GM23338 (cell line): ENCODE data around the gene PPP5C. TPM values are rescaled to one million over a fixed set of nuclear protein-coding genes. Genes with fewer than 3 reads are reported as not detected.

Source experiments
- ATAC-seq: fragments of 200-7000 bp; cut with Tn5 transposase; 3 replicates; pipeline ENCODE4 v1.9.1; 2020
- DNase-seq: peaks from one replicate; pipeline ENCODE4 v3.0.0-alpha.2; 2015; ENCODE audit warnings: low spot score
- H2AFZ ChIP-seq: fragments of 200-600 bp; sonication (generic); 2 replicates; pipeline ENCODE4 v1.8.0; 2016; ENCODE audit warnings: antibody characterized with exemption, mild to moderate bottlenecking, moderate library complexity
- H3F3A ChIP-seq: fragments of 200-600 bp; sonication (generic); replicated peaks from 2 replicates; pipeline ENCODE4 v1.8.0; 2017; ENCODE audit warnings: antibody characterized with exemption, mixed run types, low read depth
- H3K27ac ChIP-seq: fragments of 200-600 bp; sonication (generic); 2 replicates; pipeline ENCODE4 v1.6.1; 2016; ENCODE audit warnings: low read depth
- H3K27me3 ChIP-seq: fragments of 200-600 bp; sonication (generic); 2 replicates; pipeline ENCODE4 v1.8.0; 2016; ENCODE audit warnings: mild to moderate bottlenecking, mixed run types, moderate library complexity; ENCODE audit not compliant: insufficient read depth
- H3K36me3 ChIP-seq: fragments of 200-600 bp; sonication (generic); 2 replicates; pipeline ENCODE4 v1.8.0; 2016; ENCODE audit warnings: mild to moderate bottlenecking; ENCODE audit not compliant: insufficient read depth
- H3K4me1 ChIP-seq: fragments of 200-600 bp; sonication (generic); 2 replicates; pipeline ENCODE4 v1.8.0; 2016; ENCODE audit warnings: mild to moderate bottlenecking, moderate library complexity; ENCODE audit not compliant: insufficient read depth
- H3K4me2 ChIP-seq: fragments of 200-600 bp; sonication (generic); 2 replicates; pipeline ENCODE4 v1.7.1; 2017; ENCODE audit warnings: mixed run types
- H3K4me3 ChIP-seq: fragments of 200-600 bp; sonication (generic); 2 replicates; pipeline ENCODE4 v1.6.1; 2016; ENCODE audit warnings: mixed run types
- H3K79me2 ChIP-seq: fragments of 200-600 bp; sonication (generic); replicated peaks from 2 replicates; pipeline ENCODE4 v1.8.0; 2017; ENCODE audit warnings: mild to moderate bottlenecking; ENCODE audit not compliant: insufficient read depth
- H3K9me2 ChIP-seq: fragments of 200-600 bp; sonication (generic); 2 replicates; pipeline ENCODE4 v1.8.0; 2017; ENCODE audit not compliant: insufficient read depth
- H4K20me1 ChIP-seq: fragments of 200-600 bp; sonication (generic); replicated peaks from 2 replicates; pipeline ENCODE4 v1.8.0; 2017; ENCODE audit warnings: mild to moderate bottlenecking; ENCODE audit not compliant: insufficient read depth
- H3K27ac Mint-ChIP-seq: 2 replicates; pipeline ENCODE4 v1.8.0; 2020; ENCODE audit warnings: inconsistent platforms, mild to moderate bottlenecking, moderate library complexity, mixed read lengths
- H3K27me3 Mint-ChIP-seq: 3 replicates; pipeline ENCODE4 v1.8.0; 2022; ENCODE audit warnings: low read depth, mild to moderate bottlenecking, moderate library complexity, mixed read lengths, inconsistent platforms; ENCODE audit not compliant: insufficient read depth, poor library complexity
- H3K36me3 Mint-ChIP-seq: 3 replicates; pipeline ENCODE4 v1.8.0; 2021; ENCODE audit warnings: low read depth, mild to moderate bottlenecking, inconsistent platforms, moderate library complexity, mixed read lengths
- H3K4me1 Mint-ChIP-seq: 3 replicates; pipeline ENCODE4 v1.8.0; 2020; ENCODE audit warnings: mild to moderate bottlenecking, inconsistent platforms, mixed read lengths
- H3K4me3 Mint-ChIP-seq: 3 replicates; pipeline ENCODE4 v1.8.0; 2021; ENCODE audit warnings: moderate library complexity, mild to moderate bottlenecking, inconsistent platforms, mixed read lengths
- H3K9me3 Mint-ChIP-seq: 3 replicates; pipeline ENCODE4 v1.8.0; 2020; ENCODE audit warnings: moderate library complexity, mild to moderate bottlenecking, inconsistent platforms, mixed read lengths
- CREB1 ChIP-seq: fragments of 250-450 bp; sonication (Bioruptor Pico); IDR thresholded peaks from 2 replicates; pipeline ENCODE4 v1.5.0; 2020; ENCODE audit warnings: low read depth, mild to moderate bottlenecking, moderate library complexity
- CTCF ChIP-seq, 2 experiments: fragments of 200-600 bp in 1 of 2; sonication (generic) in 1 of 2; conservative IDR thresholded peaks; 2 replicates each; pipeline versions ENCODE4 v1.5.1 to v1.6.1; 2016 to 2017; ENCODE audit warnings: antibody characterized with exemption in 2 of 2, low read depth in 2 of 2, mild to moderate bottlenecking in 2 of 2, moderate library complexity in 1 of 2
- ETS1 ChIP-seq: IDR thresholded peaks from 2 replicates; pipeline ENCODE4 v1.6.1; 2016; ENCODE audit warnings: antibody characterized with exemption
- EZH2 ChIP-seq: fragments of 200-600 bp; sonication (generic); IDR thresholded peaks from one replicate; pipeline ENCODE4 v1.8.0; 2017; ENCODE audit warnings: antibody characterized with exemption, mild to moderate bottlenecking, low read depth; ENCODE audit not compliant: unreplicated experiment
- EZH2phosphoT487 ChIP-seq: fragments of 200-600 bp; sonication (generic); IDR thresholded peaks from one replicate; pipeline ENCODE4 v1.8.1; 2018; ENCODE audit warnings: antibody characterized with exemption; ENCODE audit not compliant: unreplicated experiment
- JUNB ChIP-seq: IDR thresholded peaks from one replicate; pipeline ENCODE4 v1.6.1; 2016; ENCODE audit warnings: antibody characterized with exemption; ENCODE audit not compliant: unreplicated experiment
- NANOG ChIP-seq: IDR thresholded peaks from 2 replicates; pipeline ENCODE4 v1.6.1; 2016; ENCODE audit warnings: antibody characterized with exemption, borderline replicate concordance
- POLR2AphosphoS5 ChIP-seq: IDR thresholded peaks from 2 replicates; pipeline ENCODE4 v1.6.1; 2016; ENCODE audit warnings: antibody characterized with exemption, low read depth
- STAT1 ChIP-seq: IDR thresholded peaks from one replicate; pipeline ENCODE4 v1.6.1; 2016; ENCODE audit warnings: antibody characterized with exemption; ENCODE audit not compliant: unreplicated experiment
- ZNF114 ChIP-seq: fragments of 250-450 bp; sonication (Bioruptor Pico); IDR thresholded peaks from 2 replicates; pipeline ENCODE4 v1.5.0; 2020; ENCODE audit warnings: mild to moderate bottlenecking, moderate library complexity
- ZNF331 ChIP-seq: fragments of 250-450 bp; sonication (Bioruptor Pico); IDR thresholded peaks from 2 replicates; pipeline ENCODE4 v1.5.0; 2020; ENCODE audit warnings: low read depth, mild to moderate bottlenecking, moderate library complexity
- polyA plus RNA-seq: library from polyadenylated mRNA; unstranded; fragments of >200 nt; fragmentation: Nextera tagmentation; extraction: Ambion mirVana; gene quantifications from 2 replicates; pipeline ENCODE4 v1.2.1, GENCODE V29; 2016
- total RNA-seq: library from RNA; depleted of rRNA; stranded (reverse); fragments of >200 nt; shearing (Covaris generic); gene quantifications from 2 replicates; pipeline ENCODE4 v1.2.3, GENCODE V29; 2014
- TF ChIP-seq, protein P1 (sequence below): IDR thresholded peaks from one replicate; pipeline ENCODE4 v1.6.1; 2018; ENCODE audit warnings: antibody characterized with exemption; ENCODE audit not compliant: unreplicated experiment
- TF ChIP-seq, protein P2 (sequence below): fragments of 250-450 bp; sonication (Bioruptor Pico); IDR thresholded peaks from 2 replicates; pipeline ENCODE4 v1.5.0; 2020; ENCODE audit warnings: mild to moderate bottlenecking, moderate library complexity

The PPP5C gene
- total and polyA plus RNA-seq, 2 experiments from 2014 or later, result 51.6 to 123 TPM

GRCh38 chr19:46321653-46322052, 25.2 kb upstream of the PPP5C start:
- no peak for DNase-seq
- Mint-ChIP-seq H3K4me1 (no peaks in the 10 kb centered on the region), H3K27ac (no peak overlapping the region), H3K27me3 (peaks cover 2% of the 10 kb centered on the region), H3K4me3 (no peak overlapping the region), H3K9me3 (peaks cover 8% of the 10 kb centered on the region), H3K36me3 (peaks cover 53% of the 10 kb centered on the region)
- H3K79me2 ChIP-seq, result no peaks in the 10 kb centered on the region
- no peak overlapping the region for H3K27ac ChIP-seq
- H3K9me2 ChIP-seq, result no peaks in the 10 kb centered on the region
- no peaks in the 10 kb centered on the region for H3K4me1 ChIP-seq
- H3F3A ChIP-seq, result no peaks in the 10 kb centered on the region
- no peaks in the 10 kb centered on the region for H3K27me3 ChIP-seq
- TF ChIP-seq CREB1 (CRISPR knock-in tag) (no peak), CTCF (conservative IDR thresholded peaks at IDR 0.05; ENCODE audit: low read depth in 2 of 2) (no peak), EZH2 (no peak), EZH2phosphoT487 (no peak), NANOG (no peak), STAT1 (no peak), ZNF114 (CRISPR knock-in tag) (no peak), ZNF331 (CRISPR knock-in tag) (no peak), JUNB (no peak), POLR2AphosphoS5 (no peak), ETS1 (no peak)
- TF ChIP-seq, protein P1, sequence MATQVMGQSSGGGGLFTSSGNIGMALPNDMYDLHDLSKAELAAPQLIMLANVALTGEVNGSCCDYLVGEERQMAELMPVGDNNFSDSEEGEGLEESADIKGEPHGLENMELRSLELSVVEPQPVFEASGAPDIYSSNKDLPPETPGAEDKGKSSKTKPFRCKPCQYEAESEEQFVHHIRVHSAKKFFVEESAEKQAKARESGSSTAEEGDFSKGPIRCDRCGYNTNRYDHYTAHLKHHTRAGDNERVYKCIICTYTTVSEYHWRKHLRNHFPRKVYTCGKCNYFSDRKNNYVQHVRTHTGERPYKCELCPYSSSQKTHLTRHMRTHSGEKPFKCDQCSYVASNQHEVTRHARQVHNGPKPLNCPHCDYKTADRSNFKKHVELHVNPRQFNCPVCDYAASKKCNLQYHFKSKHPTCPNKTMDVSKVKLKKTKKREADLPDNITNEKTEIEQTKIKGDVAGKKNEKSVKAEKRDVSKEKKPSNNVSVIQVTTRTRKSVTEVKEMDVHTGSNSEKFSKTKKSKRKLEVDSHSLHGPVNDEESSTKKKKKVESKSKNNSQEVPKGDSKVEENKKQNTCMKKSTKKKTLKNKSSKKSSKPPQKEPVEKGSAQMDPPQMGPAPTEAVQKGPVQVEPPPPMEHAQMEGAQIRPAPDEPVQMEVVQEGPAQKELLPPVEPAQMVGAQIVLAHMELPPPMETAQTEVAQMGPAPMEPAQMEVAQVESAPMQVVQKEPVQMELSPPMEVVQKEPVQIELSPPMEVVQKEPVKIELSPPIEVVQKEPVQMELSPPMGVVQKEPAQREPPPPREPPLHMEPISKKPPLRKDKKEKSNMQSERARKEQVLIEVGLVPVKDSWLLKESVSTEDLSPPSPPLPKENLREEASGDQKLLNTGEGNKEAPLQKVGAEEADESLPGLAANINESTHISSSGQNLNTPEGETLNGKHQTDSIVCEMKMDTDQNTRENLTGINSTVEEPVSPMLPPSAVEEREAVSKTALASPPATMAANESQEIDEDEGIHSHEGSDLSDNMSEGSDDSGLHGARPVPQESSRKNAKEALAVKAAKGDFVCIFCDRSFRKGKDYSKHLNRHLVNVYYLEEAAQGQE, result no peak
- TF ChIP-seq, protein P2, sequence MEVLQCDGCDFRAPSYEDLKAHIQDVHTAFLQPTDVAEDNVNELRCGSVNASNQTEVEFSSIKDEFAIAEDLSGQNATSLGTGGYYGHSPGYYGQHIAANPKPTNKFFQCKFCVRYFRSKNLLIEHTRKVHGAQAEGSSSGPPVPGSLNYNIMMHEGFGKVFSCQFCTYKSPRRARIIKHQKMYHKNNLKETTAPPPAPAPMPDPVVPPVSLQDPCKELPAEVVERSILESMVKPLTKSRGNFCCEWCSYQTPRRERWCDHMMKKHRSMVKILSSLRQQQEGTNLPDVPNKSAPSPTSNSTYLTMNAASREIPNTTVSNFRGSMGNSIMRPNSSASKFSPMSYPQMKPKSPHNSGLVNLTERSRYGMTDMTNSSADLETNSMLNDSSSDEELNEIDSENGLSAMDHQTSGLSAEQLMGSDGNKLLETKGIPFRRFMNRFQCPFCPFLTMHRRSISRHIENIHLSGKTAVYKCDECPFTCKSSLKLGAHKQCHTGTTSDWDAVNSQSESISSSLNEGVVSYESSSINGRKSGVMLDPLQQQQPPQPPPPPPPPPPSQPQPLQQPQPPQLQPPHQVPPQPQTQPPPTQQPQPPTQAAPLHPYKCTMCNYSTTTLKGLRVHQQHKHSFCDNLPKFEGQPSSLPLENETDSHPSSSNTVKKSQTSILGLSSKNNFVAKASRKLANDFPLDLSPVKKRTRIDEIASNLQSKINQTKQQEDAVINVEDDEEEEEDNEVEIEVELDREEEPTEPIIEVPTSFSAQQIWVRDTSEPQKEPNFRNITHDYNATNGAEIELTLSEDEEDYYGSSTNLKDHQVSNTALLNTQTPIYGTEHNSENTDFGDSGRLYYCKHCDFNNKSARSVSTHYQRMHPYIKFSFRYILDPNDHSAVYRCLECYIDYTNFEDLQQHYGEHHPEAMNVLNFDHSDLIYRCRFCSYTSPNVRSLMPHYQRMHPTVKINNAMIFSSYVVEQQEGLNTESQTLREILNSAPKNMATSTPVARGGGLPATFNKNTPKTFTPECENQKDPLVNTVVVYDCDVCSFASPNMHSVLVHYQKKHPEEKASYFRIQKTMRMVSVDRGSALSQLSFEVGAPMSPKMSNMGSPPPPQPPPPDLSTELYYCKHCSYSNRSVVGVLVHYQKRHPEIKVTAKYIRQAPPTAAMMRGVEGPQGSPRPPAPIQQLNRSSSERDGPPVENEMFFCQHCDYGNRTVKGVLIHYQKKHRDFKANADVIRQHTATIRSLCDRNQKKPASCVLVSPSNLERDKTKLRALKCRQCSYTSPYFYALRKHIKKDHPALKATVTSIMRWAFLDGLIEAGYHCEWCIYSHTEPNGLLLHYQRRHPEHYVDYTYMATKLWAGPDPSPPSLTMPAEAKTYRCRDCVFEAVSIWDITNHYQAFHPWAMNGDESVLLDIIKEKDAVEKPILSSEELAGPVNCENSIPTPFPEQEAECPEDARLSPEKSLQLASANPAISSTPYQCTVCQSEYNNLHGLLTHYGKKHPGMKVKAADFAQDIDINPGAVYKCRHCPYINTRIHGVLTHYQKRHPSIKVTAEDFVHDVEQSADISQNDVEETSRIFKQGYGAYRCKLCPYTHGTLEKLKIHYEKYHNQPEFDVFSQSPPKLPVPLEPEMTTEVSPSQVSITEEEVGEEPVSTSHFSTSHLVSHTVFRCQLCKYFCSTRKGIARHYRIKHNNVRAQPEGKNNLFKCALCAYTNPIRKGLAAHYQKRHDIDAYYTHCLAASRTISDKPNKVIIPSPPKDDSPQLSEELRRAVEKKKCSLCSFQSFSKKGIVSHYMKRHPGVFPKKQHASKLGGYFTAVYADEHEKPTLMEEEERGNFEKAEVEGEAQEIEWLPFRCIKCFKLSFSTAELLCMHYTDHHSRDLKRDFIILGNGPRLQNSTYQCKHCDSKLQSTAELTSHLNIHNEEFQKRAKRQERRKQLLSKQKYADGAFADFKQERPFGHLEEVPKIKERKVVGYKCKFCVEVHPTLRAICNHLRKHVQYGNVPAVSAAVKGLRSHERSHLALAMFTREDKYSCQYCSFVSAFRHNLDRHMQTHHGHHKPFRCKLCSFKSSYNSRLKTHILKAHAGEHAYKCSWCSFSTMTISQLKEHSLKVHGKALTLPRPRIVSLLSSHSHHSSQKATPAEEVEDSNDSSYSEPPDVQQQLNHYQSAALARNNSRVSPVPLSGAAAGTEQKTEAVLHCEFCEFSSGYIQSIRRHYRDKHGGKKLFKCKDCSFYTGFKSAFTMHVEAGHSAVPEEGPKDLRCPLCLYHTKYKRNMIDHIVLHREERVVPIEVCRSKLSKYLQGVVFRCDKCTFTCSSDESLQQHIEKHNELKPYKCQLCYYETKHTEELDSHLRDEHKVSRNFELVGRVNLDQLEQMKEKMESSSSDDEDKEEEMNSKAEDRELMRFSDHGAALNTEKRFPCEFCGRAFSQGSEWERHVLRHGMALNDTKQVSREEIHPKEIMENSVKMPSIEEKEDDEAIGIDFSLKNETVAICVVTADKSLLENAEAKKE (CRISPR knock-in tag), result no peak
- no peak for ATAC-seq
- H2AFZ ChIP-seq, result no peak overlapping the region
- H3K36me3 ChIP-seq, result peaks cover 12% of the 10 kb centered on the region
- no peak overlapping the region for H3K4me3 ChIP-seq
- no peaks in the 10 kb centered on the region for H4K20me1 ChIP-seq
- no peak overlapping the region for H3K4me2 ChIP-seq
